NCI-H2196 treated with DMSO at 0.1 percent for 48 hours (cell line): ENCODE results near the gene PKD2.
"Not testable (repeated sequence)": the region's sequence is repeated elsewhere in the genome, so short reads cannot be mapped to it uniquely, and the experiment has no call there.

Source experiments
- DNase-seq: peaks from one replicate; lab custom pipeline; 2025; ENCODE audit not compliant: unreplicated experiment; lab: John Stamatoyannopoulos, UW

Gene PKD2

GRCh38 chr4:88109123-88109881 lies 101.9 kb downstream of the PKD2 start:
- no peak for DNase-seq

GRCh38 chr4:88110826-88111225 lies 103.4 kb downstream of the PKD2 start:
- DNase-seq = no peak

GRCh38 chr4:88112856-88113255 lies 105.4 kb downstream of the PKD2 start:
- DNase-seq = no peak

- DNase-seq = no peak
These were observed 108.2 kb downstream of the PKD2 start for GRCh38 chr4:88115587-88115986.

GRCh38 chr4:88119943-88120342 lies 112.5 kb downstream of the PKD2 start:
- no peak for DNase-seq

DNA sequence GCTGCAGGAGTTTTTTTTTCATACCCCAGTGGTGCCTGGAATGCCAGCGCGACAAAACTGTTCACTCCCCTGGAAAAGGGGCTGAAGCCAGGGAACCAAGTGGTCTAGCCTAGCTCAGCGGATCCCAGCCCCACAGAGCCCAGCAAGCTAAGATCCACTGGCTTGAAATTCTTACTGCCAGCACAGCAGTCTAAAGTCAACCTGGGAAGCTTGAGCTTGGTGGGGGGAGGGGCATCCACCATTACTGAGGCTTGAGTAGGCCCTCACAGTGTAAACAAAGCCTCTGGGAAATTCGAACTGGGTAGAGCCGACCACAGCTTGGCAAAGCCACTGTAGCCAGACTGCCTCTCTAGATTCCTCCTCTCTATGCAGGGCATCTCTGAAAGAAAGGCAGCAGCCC lies 114.8 kb downstream of the PKD2 start:
- not testable (repeated sequence) for DNase-seq
